GM12872 (cell line): ENCODE measurements around the gene MGLL.

ENCODE experiments used
- TF ChIP-seq, protein P1 (sequence below): IDR thresholded peaks from 3 replicates; pipeline ENCODE4 v1.5.1; 2011; ENCODE audit warnings: low read depth, mild to moderate bottlenecking, low read length, moderate library complexity; ENCODE audit not compliant: insufficient read depth

MGLL gene

DNA sequence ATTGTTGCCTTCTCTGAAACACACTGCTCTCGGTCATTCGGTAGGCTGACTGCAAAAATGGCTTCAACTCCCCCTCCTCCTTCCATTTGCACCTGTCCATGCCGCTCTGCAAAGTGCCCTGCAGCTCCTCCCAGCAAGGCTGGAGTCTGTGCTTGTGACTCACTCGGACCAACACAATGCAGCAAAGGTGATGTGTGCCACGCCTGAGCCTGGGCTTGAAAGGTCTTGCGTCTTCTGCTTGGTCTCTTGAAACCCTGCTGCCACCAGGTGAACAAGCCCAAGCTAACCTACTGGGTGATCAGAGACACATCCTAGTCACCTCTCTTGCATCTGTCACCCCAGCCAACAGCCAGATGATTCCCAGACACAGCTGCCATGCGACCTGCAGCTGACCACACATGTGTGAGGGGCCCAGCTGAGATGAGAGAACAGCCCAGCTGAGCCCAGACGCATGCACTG, 71.1 kb downstream of the MGLL start:
- TF ChIP-seq, protein P1, sequence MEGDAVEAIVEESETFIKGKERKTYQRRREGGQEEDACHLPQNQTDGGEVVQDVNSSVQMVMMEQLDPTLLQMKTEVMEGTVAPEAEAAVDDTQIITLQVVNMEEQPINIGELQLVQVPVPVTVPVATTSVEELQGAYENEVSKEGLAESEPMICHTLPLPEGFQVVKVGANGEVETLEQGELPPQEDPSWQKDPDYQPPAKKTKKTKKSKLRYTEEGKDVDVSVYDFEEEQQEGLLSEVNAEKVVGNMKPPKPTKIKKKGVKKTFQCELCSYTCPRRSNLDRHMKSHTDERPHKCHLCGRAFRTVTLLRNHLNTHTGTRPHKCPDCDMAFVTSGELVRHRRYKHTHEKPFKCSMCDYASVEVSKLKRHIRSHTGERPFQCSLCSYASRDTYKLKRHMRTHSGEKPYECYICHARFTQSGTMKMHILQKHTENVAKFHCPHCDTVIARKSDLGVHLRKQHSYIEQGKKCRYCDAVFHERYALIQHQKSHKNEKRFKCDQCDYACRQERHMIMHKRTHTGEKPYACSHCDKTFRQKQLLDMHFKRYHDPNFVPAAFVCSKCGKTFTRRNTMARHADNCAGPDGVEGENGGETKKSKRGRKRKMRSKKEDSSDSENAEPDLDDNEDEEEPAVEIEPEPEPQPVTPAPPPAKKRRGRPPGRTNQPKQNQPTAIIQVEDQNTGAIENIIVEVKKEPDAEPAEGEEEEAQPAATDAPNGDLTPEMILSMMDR = no peak

DNA sequence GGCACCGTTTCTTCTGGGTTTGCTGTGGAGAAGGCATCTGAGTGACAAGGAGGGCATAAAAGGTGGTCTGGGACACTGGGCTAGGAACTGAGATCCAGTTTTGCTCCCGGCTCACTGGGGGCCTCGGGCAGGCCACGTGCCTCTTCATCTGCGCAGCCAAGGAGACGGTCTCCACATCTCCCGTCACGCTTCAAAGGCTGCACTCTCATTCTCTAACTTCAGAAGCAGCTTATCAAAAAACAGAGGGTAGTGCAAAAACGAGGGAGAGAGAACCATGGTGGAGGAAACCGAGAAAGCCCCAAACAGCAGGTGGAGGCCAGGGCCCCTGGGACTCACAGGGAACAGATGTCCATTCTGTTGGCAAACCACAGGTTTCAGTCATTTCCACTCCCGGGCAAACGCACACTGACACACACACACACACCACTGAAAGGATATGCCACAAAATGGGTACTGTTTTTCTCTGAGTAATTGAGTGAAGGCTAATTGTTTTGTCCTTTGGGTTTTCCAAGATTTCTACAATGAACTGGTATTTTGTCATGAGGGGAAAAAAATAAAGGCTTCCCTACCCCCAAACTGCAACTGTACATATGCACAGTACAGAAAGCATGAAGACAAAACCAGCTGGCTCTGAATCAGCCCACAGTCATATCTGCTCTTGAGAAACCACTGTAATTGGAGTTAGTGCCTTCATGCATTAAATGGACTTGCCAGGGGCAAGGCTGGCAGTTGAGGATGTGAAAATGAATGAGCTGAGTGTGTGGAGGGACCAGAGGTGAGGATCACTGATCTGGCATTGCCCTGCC, 71.9 kb downstream of the MGLL start:
- TF ChIP-seq, protein P1 = no peak

DNA sequence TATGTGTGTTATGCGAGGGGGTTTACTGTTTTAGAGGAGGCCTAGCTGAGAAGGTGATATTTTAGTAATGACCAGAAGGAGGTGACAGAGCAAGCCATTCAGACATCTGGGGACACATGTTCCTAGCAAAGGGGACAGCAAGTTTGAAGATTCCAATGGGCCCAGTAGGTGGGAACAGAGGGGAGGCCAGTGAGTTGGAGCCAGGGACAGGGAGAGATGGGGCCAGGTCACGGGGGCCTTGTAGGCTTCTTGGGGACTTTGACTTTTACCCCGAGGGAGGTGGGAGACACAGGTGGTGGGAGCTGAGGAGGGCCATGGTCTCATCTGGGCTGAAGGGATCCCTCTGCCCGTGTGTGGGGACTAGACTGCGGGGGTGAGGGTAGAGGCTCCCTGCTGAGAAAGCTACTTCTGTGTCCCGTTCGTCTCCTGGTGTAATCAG, 72.5 kb downstream of the MGLL start:
- TF ChIP-seq, protein P1 = peak; percentile 57

DNA sequence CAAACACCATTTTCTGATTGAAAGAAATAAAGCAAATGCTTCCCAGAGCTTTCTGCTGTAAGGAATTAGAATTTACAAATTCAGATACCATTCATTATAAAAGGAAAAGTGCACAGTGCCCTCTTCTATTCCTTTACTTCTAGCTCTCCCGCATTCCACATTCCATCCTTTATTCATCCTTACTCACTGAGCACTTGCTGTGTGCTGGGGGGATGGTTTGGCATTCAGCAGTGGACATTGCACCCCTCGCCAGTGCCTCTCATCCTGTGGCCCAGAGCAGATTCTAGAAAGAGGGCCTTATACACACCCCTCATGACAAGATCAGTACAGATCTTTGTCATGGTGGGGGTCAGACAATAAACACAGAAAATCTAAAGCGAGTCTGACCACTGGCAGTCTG, 73.0 kb downstream of the MGLL start:
- TF ChIP-seq, protein P1 = no peak

DNA sequence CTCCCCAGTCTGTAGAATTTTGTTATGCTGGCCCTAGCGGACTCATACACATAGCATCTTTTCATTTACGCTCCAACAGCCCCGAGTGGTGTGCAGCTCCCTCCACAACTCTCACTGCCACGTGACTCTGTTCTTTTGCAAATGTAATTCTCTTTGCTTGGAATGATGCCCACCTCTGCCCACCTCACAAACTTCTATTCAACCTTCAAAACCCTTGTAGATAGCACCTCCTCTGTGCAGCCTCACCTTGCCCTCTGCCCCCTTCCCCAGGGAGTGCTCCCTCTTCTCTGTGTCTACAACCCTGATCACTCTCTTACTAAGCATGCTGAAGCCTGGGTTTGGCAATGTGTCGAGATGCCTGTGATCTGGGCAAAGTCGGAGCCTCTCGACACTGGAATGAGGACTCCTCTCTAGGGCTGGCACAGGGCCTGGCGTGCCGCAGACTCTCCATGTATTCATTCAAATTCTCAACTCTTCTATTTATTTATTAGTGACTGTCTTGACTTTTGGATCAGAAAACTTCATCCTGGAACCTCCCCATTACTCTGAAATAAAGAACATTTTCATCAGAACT, 73.5 kb downstream of the MGLL start:
- TF ChIP-seq, protein P1 = no peak

DNA sequence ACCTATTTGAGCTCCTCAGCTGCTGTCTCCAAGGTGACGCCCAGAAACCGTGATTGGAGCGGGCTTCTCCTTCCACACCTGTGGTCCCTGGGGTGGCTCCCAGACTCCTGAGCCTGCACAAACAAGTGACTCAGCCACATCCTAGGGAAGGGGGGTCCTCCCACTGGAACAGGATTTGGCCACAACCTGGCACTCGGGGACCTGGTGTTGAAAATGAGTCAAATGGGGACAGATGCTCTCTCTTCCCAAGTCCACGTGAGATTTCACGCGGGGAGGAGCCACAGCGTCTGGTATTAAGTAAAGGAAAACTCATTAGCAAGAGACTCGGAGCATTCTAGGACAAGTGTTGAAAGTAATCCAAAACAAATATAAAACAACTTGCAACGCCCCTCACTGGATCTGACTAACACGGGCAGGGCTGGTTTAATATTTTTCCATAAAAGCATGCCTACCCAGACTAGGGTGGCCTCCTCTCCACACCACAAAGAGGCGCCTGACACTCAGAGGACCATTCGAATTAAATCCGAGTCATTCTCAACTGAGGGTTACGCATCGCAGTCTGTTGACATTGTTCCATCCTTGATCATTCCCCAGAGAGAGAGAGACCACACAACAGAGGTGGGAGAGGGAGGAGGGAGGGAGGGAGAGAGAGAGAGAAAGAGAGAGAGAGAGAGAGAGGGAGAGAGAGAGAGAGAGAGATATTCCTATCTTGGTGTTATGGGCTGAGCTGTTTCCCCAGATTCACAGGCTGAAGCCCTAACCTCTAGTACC, 74.4 kb downstream of the MGLL start:
- TF ChIP-seq, protein P1 = no peak

DNA sequence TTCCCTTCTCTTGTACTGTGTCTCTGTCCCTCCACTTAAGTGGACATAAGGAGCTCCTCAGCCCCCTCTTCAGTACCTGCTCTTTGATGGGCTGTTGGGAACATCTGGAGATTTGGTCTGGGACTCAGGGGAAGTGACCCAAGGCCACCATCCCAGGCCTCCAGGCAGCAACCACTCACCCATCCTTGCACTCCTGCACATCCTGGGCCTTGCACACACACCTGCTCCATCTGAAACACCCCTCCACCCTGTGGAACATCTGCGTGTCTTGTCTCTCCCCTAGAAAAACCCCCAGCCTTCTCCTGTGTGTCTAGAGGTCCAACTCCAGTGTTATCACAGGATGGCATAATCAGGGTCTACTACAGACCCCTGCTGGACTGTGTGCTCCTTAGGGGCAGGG, 75.2 kb downstream of the MGLL start:
- TF ChIP-seq, protein P1 = no peak
